ENCODE results near the gene CADPS2.

- TF ChIP-seq RORB (CRISPR knock-in tag; IDR thresholded peaks at IDR 0.05) (no peak), CBFB (CRISPR knock-in tag; IDR thresholded peaks at IDR 0.05; ENCODE audit: low read depth) (no peak), ETV6 (CRISPR knock-in tag; IDR thresholded peaks at IDR 0.05) (no peak), NFYB (CRISPR knock-in tag; conservative IDR thresholded peaks at IDR 0.05; ENCODE audit: low read depth) (no peak), CTCF (IDR thresholded peaks at IDR 0.05) (no peak), MYBL2 (CRISPR knock-in tag; IDR thresholded peaks at IDR 0.05) (no peak), PREB (CRISPR knock-in tag; IDR thresholded peaks at IDR 0.05; ENCODE audit: borderline replicate concordance) (no peak), ZNF532 (CRISPR knock-in tag; IDR thresholded peaks at IDR 0.05; ENCODE audit: borderline replicate concordance) (no peak), CREB1 (CRISPR knock-in tag; IDR thresholded peaks at IDR 0.05) (no peak), USF2 (CRISPR knock-in tag; IDR thresholded peaks at IDR 0.05) (no peak), OVOL2 (CRISPR knock-in tag; IDR thresholded peaks at IDR 0.05; ENCODE audit: borderline replicate concordance) (no peak), ZNF317 (CRISPR knock-in tag; IDR thresholded peaks at IDR 0.05; ENCODE audit: borderline replicate concordance, low read depth) (no peak), MLX (CRISPR knock-in tag; IDR thresholded peaks at IDR 0.05) (no peak)
Observed at GRCh38 chr7:122628651-122629411, 257.4 kb downstream of the CADPS2 start.

Data from WTC11 (cell line).